NCI-H146 treated with DMSO at 0.1 percent for 48 hours (cell line): Measurements from ENCODE around the gene SLC12A1.
"Not testable (repeated sequence)": the region's sequence is repeated elsewhere in the genome, so short reads cannot be mapped to it uniquely, and the experiment has no call there.

ENCODE experiments used
- DNase-seq: peaks from one replicate; lab custom pipeline; 2025; ENCODE audit not compliant: unreplicated experiment; lab: John Stamatoyannopoulos, UW

SLC12A1 gene

DNA sequence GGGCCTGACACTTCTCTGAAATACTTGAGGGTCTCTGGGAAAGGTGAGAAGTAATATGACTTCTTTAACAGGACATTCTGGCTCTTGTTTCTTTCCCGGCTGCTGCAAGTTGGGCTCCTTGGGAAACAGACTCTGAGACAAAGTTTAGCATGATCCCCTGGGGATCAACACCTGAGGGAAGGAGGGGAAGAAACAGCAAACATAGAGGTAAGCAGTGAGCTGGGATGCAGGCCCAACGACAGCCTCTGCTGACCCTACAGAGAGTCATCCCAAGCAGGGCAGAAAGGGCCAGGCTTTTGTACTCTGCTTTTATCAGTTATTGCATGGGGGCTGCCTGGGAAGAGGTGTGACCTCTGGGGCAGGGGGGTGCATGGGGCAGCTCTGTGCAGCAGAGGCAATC is 98.3 kb downstream of the SLC12A1 start:
- DNase-seq = no peak

- DNase-seq = no peak
Observed at GRCh38 chr15:48306639-48307038, 100.5 kb downstream of the SLC12A1 start.

DNA sequence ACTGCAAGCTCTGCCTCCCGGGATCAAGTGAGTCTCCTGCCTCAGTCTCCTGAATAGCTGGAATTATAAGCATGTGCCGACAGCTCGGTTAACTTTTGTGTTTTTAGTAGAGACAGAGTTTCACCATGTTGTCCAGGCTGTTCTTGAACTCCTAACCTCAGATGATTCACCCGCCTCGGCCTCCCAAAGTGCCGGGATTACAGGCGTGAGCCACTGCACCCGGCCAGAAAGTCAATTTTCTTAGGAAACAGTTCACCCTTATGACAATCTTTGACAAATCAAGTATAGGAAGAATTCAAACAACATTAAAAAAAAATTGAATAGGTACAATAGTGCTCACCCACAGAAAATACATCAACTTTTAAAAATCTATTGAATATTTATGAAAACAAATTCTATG is 101.5 kb downstream of the SLC12A1 start:
- no peak for DNase-seq

DNA sequence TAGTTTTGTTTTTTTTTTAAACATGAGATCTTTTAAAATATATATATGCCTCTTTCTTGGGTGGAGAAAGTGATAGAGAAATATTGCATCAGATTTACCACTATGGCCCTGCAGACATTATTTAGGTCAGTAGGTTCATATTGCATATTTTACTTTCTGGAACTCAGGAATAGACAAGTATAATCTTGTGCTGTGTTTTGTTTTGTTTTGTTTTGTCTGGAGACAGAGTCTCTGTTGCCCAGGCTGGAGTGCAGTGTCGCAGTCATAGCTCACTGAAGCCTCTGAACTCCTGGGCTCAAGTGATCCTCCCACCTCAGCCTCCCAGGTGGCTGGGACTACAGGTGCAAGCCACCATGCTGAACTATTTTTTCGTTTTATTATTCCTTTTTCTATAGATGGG is 103.6 kb downstream of the SLC12A1 start:
- DNase-seq = no peak

GRCh38 chr15:48313216-48313615 is 107.1 kb downstream of the SLC12A1 start:
- DNase-seq = no peak

GRCh38 chr15:48315041-48315440 is 108.9 kb downstream of the SLC12A1 start:
- no peak for DNase-seq

GRCh38 chr15:48317221-48317620 is 111.1 kb downstream of the SLC12A1 start:
- no peak for DNase-seq

- peak; percentile 74 for DNase-seq
Observed at GRCh38 chr15:48318131-48318530, 112.0 kb downstream of the SLC12A1 start.

GRCh38 chr15:48323294-48323693 is 117.2 kb downstream of the SLC12A1 start:
- no peak for DNase-seq

GRCh38 chr15:48324949-48325348 is 118.8 kb downstream of the SLC12A1 start:
- no peak for DNase-seq

GRCh38 chr15:48325400-48325799 is 119.3 kb downstream of the SLC12A1 start:
- no peak for DNase-seq

- DNase-seq = not testable (repeated sequence)
Observed at GRCh38 chr15:48326180-48326579, 120.1 kb downstream of the SLC12A1 start.

DNA sequence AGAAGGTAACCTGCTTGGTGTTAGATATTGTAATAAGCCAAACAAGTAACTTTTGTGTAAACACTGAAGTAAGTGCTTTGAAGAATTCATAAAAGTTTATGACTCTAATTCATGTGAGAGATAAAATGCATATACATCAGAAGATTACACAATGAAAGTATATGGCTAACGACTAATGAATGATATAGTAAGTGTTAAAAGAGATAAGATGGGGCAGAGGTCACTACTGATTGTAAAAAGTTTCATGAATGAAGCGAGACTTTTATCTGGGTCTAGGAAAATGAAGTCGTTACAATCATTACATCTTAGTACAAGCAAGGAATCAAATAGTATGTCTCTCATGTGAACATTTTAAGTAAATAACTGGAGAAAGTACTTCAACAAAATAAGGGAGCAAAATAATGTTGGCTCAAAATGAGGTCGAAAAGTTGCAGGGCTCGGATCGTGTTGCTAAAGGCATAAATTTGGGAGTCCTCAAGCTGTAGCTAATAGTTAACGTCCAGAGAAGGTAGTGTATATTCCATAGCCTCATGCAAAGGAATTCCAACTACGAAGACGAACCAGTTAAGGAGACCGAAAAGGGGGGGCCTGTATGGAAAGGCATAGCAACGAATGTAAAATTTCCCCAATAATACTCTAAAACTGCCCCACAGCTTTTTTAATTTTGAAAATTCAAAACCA is 124.1 kb downstream of the SLC12A1 start:
- DNase-seq = no peak

DNA sequence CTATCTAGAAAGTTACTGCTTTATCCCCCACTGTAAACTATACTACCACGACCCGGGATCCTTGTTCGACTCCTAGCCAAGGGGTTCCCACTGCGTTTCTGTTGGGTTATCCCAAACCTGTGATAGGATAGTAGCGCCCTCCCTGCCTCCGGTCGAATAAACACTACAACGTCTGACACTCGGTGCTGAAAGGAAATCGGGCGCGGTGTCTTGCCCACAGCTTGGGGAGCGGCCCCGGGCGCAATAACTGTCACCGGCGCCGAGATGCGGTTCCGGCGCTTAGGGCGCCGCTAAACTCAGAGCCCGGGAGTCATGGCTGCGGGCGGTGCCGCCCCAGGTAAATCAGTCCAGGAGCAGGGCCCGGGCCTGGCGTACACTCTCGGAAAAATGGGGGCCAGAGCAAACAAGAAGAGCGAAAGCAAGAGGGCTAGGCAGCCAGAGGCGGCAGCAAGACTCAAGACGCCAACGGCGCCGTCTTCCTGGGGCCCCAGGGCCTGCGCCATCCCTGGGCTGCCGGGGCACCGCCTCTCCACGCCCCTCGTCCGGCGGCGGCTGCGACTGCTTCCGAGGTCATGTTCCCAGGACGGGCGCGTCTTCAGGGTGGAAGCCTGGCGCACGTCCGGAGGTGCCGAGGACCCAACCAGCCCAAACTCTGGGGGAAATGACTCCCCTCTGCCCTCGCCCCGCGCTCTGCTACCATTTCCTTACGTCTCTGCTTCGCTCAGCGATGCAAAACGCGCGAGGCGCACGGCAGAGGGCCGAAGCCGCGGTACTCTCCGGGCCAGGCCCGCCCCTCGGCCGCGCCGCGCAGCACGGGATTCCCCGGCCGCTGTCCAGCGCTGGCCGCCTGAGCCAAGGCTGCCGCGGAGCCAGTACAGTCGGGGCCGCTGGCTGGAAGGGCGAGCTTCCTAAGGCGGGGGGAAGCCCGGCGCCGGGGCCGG is 125.0 kb downstream of the SLC12A1 start, which contains the start of gene DUT:
Gene DUT, plus strand, starts transcription at position 575 of the 941 bp plus-strand sequence. Its CDS starts 87 bp downstream, at position 662.
- DNase-seq = peak; percentile 35

GRCh38 chr15:48331796-48332641 is 125.9 kb downstream of the SLC12A1 start:
- peak; percentile 49 for DNase-seq

DNA sequence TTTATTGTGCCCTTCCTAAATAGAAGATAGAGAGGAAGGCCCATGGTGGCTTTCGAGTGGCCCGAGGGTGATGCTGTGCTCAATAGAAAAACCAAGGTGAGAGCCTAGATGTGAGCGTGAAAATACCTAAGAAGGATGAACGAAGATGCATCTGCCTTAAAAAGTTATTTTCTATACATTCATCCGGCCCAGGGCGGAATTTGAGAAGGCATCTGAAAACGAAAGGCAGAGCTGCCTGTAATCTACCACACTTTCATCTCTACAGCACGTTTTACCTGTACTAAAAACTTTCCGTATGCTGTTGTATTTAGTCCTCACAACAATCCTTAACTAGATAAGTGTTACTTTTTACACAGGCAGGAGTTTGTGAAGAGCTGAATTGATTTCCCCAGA is 126.5 kb downstream of the SLC12A1 start:
- DNase-seq = no peak

DNA sequence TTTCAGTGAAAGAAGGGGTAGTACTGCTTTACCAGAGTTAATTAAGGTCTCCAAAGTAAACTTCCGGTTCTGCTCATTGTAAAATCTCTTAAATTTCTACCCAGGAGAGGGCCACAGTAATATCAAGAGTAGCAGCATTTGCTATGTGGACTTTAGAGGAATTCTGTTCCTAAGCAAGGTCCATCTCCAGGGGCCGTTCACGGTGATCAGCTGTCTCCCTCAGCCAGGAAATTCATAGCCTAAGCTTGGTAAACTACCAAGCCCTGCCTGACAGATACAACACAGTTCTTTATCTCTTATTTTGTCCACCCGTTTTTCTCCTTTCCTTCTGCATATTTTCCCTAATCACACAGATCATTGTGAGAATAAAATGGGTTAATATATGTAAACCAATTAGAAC is 127.4 kb downstream of the SLC12A1 start:
- no peak for DNase-seq

DNA sequence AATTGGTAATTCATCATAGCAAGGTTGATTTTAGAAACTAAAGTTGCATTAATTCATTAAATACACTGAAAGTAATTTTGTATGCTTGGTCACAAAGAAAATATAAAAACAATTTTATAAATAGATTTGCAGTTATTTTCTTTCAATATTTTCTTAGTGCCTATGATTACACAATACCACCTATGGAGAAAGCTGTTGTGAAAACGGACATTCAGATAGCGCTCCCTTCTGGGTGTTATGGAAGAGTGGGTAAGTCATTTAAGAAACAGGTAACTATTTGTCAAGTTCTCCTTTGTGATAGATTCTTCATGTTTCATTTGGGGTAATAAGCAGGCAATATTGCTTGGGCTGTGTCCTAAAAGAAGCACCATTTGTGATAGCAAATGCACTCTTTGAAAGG is 128.2 kb downstream of the SLC12A1 start:
- DNase-seq = no peak

- no peak for DNase-seq
Observed at GRCh38 chr15:48336940-48337339, 130.8 kb downstream of the SLC12A1 start.

GRCh38 chr15:48337607-48338006 is 131.5 kb downstream of the SLC12A1 start:
- DNase-seq = no peak

GRCh38 chr15:48340111-48340510 is 134.0 kb downstream of the SLC12A1 start:
- DNase-seq = no peak
